HG03280 (cell line): ENCODE data around the gene KCND1.

Experiments used
- ATAC-seq: cut with Tn5 transposase; IDR thresholded peaks from one replicate; pipeline ENCODE4 v1.9.1; 2021; ENCODE audit warnings: mild to moderate bottlenecking, moderate library complexity; ENCODE audit not compliant: unreplicated experiment

KCND1 gene

DNA sequence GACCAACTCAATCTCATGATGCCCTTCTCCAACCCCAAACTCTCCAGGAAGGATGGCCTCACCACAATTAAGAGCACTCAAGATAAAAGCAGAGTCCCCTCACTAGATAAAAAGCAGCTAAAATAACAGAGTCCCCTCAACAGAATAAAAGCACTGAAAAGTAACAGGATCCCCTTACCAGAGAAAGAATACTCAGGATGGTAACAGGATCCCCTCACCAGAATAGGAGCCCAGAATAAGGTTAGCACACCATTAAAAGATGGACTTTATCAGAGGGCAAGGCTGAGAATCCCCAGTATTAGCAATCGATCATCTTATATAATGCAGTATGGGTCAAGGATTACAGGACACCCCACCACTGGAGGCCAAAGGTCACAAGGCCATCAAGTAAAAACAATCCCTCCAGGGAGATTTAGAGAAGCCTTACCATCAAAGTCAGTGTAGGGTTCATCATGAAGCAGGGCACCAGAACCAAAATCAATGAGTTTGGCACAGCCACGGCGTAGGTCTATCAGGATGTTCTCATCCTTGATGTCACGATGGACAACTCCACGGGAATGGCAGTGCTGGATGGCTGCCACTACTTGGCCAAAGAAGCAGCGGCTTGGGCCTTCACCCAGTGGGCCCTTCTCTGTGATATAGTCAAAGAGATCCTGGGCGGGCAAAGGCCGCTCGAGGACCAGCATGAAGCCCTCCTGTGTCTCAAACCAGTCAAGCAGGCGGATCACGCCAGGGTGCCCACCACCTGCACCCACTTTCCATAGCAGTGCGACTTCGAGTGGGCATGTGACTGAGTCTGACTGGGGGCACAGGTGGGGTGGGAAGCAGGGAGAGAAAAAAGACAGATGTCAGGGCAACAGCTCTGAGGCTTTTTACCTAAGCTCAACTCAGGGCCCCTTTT is 56.8 kb downstream of the KCND1 start:
- ATAC-seq: no peak

DNA sequence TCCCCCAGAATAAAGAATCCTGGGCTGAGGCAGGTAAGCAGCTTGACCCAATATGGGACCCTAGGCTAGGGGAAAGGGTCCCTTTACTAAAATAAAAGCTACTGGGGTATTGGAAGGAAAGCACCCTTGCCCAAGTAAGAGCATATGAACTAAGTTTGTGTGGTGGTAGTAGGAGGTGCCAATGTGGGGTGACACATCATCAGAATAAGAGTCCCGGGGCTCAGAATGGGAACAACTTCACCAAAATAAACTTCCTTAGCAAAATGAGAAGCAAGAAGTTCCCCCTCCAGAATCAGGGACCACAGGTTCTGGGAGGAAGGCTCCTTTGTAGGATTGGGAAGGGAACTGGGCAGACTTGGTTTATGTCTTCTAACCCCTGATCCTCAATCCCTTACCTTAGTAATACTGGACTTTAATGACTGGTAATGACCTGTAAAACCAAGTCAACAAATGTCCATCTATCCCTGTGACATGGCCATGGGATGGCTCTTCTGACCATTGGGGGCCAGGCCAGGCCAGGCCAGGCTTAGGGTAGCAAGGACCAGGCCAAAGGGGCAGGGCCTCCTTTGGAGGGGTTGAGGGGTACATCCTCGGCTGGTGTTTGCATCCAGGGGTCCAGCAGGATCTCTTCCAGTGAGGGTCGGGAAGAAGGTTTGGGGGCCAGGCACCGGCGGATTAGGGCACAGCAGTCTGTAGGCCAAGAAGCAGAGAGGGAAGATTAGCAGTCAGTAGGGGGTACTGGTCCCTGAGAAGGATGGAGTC is 57.9 kb downstream of the KCND1 start:
- no peak for ATAC-seq

GRCh38 chrX:48911412-48912182 is 60.0 kb downstream of the KCND1 start, which contains the start of gene SLC35A2:
TSS of gene SLC35A2 (minus strand) at chrX:48911646. CDS start at chrX:48911636, 10 bp downstream.
- peak; percentile 56 for ATAC-seq
